MM.1S (cell line): ENCODE results near the gene ZBTB25.

ENCODE experiments used
- CTCF ChIP-seq: fragments of 300-600 bp; sonication (generic); IDR thresholded peaks from 2 replicates; pipeline ENCODE4 v1.5.1; 2016; ENCODE audit warnings: antibody characterized with exemption, low read length, mixed read lengths
- EZH2 ChIP-seq: fragments of 300-600 bp; sonication (generic); optimal IDR thresholded peaks from 2 replicates; pipeline ENCODE3; 2017; ENCODE audit warnings: low read depth, mild to moderate bottlenecking, antibody characterized with exemption, low read length, mixed read lengths
- EZH2phosphoT487 ChIP-seq: fragments of 300-600 bp; sonication (generic); IDR thresholded peaks from 2 replicates; pipeline ENCODE4 v1.6.1; 2018; ENCODE audit warnings: antibody characterized with exemption, low read length

GRCh38 chr14:64475585-64476273 lies 27.9 kb downstream of the ZBTB25 start:
- TF ChIP-seq CTCF = no peak
- no peak for TF ChIP-seq EZH2
- no peak for TF ChIP-seq EZH2phosphoT487
